HG02610 (cell line): ENCODE measurements around the gene TMEM19.

Source experiments
- ATAC-seq: cut with Tn5 transposase; IDR thresholded peaks from one replicate; pipeline ENCODE4 v1.9.1; 2021; ENCODE audit warnings: mild to moderate bottlenecking, moderate library complexity; ENCODE audit not compliant: unreplicated experiment

The TMEM19 gene

GRCh38 chr12:71710276-71711125, 24.6 kb downstream of the TMEM19 start:
- no peak for ATAC-seq

- ATAC-seq: no peak
Measured at GRCh38 chr12:71718611-71719010, 32.7 kb downstream of the TMEM19 start.

GRCh38 chr12:71719647-71720370, 33.9 kb downstream of the TMEM19 start:
- ATAC-seq: no peak

GRCh38 chr12:71721783-71722505, 36.1 kb downstream of the TMEM19 start:
- no peak for ATAC-seq

- ATAC-seq: no peak
Measured at GRCh38 chr12:71725011-71725410, 39.1 kb downstream of the TMEM19 start.

GRCh38 chr12:71726548-71726947, 40.7 kb downstream of the TMEM19 start:
- ATAC-seq: no peak

- ATAC-seq: no peak
Measured at GRCh38 chr12:71727958-71728357, 42.1 kb downstream of the TMEM19 start.

GRCh38 chr12:71730936-71731335, 45.1 kb downstream of the TMEM19 start:
- ATAC-seq: no peak

- no peak for ATAC-seq
Measured at GRCh38 chr12:71731439-71732356, 45.8 kb downstream of the TMEM19 start.

GRCh38 chr12:71732357-71732712, 46.5 kb downstream of the TMEM19 start:
- no peak for ATAC-seq

- no peak for ATAC-seq
Measured at GRCh38 chr12:71737197-71737596, 51.3 kb downstream of the TMEM19 start.

- no peak for ATAC-seq
Measured at GRCh38 chr12:71742998-71743397, 57.1 kb downstream of the TMEM19 start.

GRCh38 chr12:71744522-71745300, 58.8 kb downstream of the TMEM19 start:
- no peak for ATAC-seq

GRCh38 chr12:71746974-71747611, 61.2 kb downstream of the TMEM19 start:
- ATAC-seq: peak; percentile 90

GRCh38 chr12:71748081-71748850, 62.4 kb downstream of the TMEM19 start:
- no peak for ATAC-seq

GRCh38 chr12:71749666-71750065, 63.8 kb downstream of the TMEM19 start:
- ATAC-seq: no peak

GRCh38 chr12:71752891-71753290, 67.0 kb downstream of the TMEM19 start:
- no peak for ATAC-seq
